Astrocyte of the hippocampus (primary cell): ENCODE measurements around the gene STMP1.

Source experiments
- DNase-seq: peaks from one replicate; pipeline ENCODE4 v3.0.0; 2011; ENCODE audit warnings: low read depth, low spot score

The STMP1 gene

DNA sequence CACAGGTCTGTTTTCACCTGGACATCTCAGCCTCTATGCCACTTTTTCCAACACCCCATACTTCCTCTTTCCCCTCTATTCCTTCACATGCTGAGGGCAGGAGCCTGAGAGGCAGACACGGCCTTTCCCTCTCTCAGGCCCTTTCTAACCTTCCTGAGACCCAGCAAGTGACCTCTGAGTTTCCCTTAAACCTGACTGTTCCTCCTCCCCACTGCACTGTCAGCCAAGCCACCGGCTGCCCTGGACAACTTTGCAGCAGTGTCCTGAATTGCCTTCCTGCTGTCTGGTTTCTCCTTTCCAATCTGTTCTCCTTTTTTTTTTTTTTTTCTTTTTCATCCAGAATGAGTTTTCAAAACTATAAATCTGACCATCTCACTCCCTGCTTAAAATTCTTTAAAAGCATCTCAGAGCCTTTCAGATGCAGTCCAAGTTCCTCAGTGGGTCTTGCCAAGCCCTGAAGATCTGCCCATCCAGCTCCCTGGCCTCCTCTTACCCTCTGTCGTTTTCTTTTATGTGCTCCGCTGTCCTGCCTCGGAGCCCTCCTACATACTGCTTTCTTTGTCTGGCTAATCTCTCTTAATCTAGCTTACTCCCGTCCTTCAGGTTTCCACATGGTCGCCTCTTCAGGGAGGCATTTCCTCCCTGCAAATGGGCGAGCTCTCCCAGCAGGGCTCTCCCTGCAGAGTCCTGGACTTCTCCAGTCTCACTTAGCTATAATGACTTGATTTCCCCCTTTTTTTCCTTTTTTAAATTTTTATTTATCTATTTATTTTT is 35.1 kb downstream of the STMP1 start:
- no peak for DNase-seq

DNA sequence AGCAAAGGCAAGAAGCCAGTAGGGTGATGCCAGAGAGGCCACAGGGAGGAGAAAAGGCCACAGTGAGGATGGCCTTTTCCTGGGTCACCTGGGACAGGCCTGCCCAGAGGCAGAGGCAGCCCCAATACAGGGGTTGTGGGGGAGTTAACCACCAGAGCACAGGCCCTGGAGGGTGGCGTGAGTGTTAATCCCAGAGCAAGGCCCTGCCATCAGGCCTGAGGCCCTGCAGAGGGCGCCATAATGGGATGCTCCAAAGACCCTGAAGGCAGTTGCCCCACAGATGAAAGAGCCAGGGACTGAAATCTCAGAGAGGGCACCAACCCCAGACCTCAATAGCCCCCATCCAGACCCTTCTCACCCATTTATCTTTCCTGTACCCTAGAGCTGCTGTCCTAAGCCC is 41.8 kb downstream of the STMP1 start:
- no peak for DNase-seq

DNA sequence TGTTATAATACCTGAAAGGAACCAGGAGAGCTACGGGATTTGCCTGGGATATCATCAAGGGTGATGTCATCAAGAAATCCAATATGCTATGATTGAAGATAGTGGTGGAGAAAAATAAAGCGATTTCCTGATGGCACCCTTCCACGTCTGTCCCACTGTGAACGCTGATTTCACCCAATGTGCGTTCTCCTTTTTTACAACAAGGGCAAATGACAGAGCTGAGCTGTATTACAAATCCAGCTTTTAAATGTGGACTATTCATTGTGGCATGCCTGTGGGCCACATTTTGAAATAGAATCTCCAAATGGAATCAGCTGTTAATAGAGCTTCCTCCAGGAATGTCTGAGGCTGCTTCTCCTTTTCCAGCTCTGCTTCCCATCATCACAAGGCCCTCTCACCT is 42.4 kb downstream of the STMP1 start:
- DNase-seq = no peak

DNA sequence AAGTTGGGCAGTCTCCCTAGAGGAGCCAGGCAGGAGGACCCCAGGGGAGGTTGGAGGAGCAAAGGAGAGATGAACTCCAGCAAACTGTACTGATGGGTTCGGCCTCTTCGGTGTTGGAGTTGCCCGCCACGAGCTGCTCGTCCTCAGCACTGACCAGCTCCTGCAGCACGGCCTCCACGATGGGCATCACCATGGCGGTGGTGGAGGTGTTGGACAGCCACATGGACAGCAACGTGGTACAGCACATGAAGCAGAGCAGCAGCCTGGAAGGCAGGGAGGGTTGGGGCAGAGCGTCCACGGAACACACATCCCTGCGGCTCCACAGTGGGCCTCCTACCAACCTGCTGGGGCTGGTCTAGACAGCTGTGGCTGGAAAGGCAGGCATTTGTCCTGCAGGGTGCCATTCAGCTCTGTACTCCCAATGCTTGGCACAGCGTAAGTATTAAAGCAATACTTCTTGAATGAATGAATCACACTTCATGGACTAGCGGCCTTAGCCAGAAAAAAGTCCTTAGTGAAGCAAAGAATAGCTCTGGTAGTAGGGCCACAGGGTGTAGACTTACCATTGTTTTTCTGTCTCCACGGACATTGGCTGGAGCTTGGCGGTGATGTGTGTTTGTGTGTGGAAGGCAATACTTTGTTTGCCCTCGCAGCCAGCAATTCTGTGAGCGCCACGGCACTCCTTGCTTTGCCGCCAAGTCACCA is 43.9 kb downstream of the STMP1 start:
- no peak for DNase-seq

DNA sequence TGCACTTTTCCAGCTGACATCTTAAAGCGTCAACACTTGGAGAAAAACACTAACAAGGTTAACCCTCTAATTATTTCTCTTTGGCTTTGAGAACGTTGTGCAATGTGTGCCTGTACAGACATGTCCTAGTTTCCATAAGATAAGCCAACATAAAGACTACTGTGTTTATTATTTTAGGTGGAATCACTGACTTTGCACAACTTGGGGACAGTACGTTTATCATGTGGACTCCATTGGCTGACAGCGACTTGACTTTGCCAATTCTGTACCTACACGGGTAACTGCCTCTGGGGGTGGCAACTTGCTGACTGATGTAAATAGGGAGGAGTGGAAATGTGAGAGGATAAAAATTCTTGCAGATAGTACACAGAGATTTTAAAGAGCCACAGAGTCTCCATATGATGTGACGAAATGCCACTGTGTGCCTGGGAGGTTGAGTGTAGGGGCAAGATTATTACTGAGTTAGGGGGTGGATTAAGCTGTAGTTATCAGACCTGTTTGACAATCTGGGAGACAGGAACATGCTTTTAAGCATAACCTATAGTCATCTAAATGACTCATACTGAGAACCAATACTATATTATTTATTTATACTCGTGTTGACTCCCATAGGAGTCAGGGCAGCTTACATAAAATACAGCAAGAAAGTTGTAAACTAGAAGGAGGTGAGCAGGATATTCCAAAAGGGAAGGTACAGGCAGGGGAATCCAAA is 44.7 kb downstream of the STMP1 start:
- DNase-seq = no peak

DNA sequence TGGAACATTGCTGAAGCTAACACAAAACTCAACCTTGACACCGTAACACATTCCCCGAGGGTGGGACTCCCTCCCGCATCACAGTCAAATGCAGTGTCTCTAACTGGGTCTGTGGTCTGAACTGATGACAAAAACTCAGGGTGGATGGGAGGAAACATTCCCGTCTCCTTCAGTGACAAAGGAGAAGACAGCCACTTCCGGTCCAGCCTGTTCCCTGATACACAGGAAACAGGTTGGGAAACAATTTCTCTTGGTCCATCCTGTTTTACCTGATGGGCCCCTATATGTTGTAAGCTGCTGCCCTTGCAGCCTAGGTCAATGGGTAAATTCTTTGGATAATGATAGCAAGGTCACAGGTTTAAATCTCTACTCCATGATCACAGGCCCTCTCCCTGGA is 45.3 kb downstream of the STMP1 start:
- DNase-seq = no peak

DNA sequence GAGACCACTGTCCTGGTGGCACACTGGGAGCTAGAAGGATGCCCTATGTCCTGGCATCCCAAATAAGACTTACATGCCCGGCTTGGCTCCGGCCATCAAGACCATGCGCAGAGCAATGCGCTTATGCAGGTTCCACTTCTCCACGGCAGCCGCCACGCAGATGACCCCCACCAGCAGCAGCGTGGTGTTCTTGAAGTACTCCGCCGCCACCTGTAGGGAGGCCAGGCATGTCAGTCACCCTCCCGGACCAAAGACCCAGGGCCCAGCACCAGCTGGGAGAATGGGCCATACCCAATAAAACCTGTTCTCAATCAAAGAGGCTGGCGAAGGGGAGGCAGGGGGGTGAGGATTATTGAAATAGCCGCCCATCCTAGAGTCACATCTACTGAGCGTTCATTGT is 45.7 kb downstream of the STMP1 start:
- no peak for DNase-seq

DNA sequence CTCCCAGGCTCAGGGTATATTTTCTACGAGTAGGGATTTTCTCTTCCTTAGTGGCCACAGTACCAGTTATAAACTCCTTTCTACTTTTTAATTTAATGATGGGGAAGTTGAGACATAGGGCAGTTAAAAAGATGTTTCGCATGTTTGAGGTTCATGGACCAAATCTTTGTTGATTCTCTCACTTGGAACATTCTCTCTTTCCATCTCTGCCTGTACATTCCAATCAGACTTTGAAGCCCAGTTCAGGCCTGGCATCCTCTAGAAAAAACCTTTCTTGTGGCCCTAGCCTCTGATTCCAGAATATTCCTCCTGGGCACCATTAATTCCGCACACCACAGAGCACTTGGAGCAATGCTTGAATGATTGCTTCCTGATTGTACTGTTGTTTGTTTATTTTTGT is 47.2 kb downstream of the STMP1 start:
- peak; percentile 62 for DNase-seq

DNA sequence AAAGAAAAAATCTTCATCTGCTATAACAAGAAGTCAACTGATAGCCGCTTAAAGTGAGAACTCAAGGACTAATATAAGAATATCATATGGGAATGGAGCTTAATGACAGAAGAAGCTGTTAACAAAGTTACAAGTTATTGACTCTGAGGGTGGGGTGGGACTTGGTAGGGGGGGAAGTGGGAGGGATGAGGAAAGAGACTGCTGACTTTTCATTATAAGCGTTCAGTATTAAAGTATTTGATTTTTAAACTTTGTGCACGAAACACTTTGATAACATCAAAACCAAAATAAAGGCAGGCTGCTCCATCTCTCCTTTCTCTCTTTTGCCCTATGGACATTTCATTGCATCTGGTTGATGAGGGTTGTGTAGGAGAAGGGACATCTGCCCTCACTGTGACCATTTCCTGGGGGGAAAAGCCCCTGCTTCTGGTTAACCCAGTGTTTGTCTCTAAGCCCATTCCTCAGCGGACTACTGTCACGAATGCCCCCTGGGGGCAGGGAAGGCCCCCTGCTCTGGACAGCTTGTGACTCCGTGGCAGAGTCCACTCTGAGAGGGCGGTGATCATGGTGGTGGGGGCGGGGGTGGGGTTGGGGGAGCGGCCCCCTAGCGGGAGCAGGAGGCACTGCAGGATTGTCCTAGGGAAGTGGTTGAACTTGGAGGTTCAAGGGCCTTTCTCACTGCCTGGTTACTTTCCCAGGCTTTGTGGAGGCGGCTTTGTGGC is 48.3 kb downstream of the STMP1 start:
- no peak for DNase-seq

DNA sequence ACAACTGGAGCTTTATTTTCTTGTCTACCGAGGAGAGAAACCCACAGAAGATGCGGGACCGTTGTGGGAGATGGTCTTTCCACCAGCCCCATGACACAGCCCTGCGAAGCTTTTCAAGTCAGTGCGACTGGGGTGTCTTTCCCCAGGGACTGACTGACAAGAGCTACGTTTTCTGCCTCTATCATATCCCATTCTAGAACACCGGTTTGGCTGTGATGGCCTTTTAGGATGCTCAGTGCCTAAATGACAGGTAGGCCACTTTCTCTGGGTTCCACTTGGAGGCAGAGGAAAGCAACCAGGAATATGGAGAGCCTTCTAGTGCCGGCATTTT is 48.8 kb downstream of the STMP1 start:
- no peak for DNase-seq

DNA sequence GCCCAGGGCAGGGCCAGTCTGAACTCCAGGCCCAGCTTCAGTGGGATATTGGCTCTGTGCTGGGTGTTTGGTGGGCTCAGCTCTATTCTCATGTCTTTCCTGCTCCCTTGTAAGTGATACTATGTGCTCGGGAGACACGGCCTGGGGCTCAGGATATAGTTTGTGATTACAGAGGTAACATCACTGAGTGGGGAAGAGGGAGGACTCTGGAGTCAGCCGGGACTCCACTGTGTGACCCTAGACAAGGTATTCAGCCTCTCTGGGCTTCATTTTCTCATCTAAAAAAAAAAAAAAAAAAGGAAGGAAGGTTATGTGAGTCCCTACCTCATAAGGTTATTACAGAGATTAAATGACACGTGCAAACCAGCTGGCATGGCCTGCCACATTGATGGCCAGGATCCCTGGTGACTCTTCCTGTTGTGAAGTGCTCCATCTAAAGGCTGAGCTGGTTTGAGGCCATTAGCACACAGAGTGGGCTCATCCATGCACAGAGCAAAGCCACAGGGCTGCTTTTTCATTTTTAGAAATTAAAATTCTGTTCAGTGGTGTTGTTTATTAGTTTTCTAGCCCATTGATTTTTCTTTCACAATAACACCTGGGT is 50.0 kb downstream of the STMP1 start:
- DNase-seq = no peak

DNA sequence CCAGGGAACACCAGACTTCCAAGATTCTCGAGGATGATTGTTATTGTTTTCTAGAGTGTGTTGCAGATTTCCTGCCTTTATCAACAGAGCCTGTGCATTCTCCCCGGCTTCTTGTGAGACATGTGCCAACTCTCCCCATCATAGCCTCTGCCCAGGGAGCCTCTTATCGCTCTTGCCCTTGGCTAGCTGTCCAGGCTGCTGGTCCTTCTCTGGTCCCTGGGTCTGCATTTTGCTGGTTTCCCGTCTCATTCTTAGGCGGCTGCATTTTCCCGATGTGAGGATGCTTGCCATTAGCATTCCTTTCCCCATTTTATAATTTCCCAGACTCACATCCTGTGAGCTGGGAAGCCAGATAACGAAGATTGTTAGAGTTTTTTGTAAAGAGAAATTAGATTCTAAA is 50.5 kb downstream of the STMP1 start:
- peak; percentile 26 for DNase-seq

DNA sequence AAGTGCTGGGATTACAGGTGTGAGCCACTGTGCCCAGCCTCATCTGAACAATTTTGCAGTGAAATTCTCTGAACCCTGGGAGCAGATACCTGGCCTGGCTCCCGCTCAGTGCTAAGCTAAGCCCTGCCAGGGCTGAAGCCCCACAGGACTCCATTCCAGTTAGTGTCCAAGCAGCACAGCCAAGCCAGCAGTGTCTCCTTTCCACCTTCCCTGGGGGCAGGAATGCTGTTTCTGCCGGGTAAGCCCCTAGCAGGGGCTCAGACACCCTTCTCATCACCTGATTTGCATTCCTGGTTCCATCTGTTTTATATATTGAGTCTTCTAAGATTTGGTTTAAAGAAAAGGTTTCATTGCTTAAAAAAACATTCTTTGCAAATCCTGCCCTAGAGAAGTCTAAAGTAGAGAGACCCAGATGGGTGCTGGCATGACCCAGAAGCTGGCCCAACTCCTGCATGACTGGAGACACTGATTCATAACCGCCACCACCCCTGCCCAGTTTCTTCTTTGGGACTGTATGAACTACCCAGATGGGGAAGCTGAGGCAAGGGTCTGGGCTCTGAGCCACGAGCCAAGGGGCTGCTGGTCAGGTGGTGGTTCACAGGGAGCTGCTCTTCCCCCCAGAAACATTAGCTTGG is 51.6 kb downstream of the STMP1 start:
- DNase-seq = no peak

DNA sequence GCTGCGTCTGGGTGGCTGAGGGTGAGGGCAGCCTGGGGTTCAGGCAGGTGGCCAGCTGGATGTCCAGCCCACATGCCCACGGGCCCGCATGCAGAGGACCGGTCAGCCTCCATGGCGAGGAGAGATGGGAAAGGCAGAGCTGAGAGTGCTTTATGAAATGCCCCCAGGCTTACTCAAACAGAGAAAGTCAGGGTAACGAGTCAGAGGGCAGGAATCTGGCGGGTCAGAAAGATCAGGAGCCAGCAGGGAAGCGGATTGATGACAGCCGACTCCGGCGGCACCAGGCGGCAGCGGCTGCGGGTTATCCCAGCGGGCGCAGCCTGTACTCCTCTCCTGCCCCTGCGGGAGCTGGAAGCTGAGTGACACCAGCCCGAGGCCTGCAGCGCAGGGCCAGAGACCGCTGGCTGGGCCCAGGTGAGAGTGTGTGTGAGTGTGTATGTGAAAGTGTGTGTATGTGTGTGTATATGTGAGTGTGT is 52.3 kb downstream of the STMP1 start:
- peak; percentile 71 for DNase-seq

DNA sequence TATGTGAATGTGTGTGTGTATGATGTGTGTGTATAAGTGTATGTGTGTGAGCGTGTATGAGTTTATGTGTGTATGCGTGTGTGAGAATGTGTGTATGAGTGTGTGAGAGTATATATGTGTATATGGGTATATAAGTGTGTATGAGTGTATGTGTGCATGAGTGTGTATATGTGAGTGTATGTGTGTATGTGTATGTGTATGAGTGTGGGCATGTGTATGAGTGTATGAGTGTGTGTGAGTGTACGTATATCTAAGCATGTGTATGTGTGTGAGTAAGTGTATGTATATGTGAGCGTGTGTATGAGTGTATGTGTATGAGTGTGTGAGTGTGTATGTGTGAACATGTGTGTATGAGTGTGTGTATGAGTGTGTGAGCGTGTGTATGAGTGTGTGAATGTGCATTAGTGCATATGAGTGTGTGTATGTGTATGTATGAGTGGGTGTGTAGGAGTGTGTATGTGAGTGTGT is 52.8 kb downstream of the STMP1 start:
- no peak for DNase-seq

DNA sequence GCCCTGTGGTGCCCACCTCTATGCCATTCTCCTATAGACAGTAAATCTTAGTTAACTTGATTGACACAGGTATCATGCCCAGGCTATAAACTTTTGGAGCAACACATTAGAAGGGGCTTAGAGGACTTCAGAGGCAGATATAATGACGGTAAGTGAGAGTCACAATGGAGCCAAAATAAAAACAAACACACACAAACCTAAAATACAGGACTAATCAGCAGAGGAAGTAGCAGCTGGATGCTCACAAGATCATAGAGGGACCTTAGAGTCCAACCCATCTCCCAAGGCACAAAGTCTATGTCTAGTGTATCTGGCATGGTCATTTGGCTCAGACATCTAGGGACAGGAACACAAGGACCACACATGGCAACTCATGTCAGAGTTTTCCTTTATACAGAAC is 53.4 kb downstream of the STMP1 start:
- DNase-seq = no peak

DNA sequence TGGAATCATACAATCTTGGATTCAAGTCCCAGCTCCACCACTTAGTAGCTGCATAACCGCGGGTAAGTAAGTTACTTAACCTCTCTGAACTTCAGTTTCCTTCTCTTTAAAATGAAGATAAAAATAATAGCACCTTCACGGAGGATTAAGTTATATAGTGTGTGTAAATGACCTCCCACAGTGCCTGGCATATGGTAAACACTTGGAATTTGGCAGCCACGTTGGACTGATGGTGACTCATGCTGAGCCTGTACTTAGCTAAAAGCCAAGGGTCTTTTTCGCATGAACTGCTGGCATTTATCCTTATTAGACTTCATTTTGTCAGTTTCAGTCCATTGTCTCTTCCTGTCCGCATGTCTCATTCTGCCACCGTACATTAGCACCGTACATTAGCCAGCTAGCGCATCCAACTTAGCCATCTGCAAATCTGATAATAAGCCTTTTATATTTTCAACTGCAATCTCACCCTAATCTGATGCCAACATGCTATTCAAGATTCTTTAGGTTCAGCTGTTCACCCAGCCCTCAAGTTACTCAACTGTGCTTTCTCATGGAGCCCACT is 54.4 kb downstream of the STMP1 start:
- DNase-seq = peak; percentile 88

DNA sequence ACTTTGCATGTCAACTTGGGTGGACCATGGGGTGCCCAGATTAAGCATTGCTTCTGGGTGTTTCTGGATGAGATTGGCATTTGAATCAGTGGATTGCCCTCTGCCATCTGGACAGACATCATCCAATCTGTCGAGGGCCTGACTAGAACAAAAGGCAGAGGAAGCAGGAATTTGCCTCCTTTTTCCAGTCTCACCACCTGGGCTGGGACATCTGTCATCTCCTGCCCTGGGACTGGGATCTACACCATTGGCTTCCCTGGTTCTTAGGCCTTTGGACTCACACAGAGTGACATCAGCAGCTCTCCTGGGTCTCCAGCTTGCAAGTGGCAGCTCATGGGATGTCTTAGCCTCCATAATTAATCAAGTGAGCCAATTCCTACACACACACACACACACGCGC is 55.4 kb downstream of the STMP1 start:
- no peak for DNase-seq

DNA sequence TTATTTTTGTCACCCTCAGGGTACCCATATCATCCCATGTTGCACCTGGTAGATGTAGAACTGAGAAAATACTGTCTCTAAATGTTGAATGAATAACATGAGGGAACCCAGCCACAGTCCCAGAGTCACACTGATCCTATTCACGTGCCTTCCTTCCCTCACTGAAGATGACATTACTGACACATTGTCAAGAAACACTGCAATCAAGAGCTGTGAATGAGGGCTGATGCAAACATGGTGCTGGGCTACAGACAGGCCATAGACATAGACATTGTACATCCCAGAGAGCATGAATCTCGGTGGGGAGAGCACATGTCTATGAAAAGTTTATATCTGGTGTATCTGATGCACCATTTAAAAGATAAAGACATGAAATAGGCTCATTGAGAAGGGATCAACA is 55.9 kb downstream of the STMP1 start:
- no peak for DNase-seq

DNA sequence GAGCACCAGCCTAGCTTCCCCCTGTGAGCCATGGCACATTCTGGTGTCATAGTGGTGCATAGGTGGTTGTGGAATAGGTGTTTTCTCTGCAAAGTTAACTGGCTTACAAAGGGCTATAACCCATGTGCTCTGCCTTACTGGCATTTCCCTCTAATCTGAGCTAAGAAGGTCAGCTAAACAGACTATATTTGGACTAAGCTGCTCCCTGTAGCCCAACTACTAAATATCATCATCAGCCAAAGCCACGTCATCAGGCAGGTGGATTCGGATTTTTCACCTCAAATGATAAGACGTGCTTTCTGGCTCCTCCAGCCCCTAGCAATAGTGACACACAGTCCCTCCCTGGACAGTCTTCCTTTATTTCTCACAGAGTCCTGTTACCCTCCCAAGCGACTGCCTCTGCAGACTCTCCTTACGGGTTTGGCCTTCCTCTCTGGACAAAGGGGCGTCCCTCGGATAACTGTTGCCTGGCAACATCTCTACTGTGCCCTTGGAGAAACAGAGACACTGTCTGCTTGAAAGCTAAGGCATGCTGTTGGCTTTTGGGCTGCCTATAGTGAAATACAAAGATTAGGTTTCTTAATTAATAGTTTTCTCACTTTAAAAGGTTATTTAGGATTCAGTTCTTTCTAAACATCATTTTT is 56.6 kb downstream of the STMP1 start:
- no peak for DNase-seq
